HUES48 (cell line): ENCODE data around the gene RPS24.
A peak's percentile ranks its signal among the peaks of the same experiment; 100 is the strongest.

Source experiments
- H3K27ac ChIP-seq: one replicate; pipeline ENCODE4 v1.7.0; 2013; ENCODE audit warnings: low read depth, low read length, inconsistent platforms
- H3K27me3 ChIP-seq: 2 replicates; pipeline ENCODE4 v1.6.1; 2013; ENCODE audit warnings: mild to moderate bottlenecking, low read length; ENCODE audit not compliant: control insufficient read depth, insufficient read depth
- H3K36me3 ChIP-seq: 2 replicates; pipeline ENCODE4 v1.6.1; 2013; ENCODE audit warnings: low read length; ENCODE audit not compliant: control insufficient read depth, insufficient read depth
- H3K4me1 ChIP-seq: 2 replicates; pipeline ENCODE4 v1.6.1; 2013; ENCODE audit warnings: mild to moderate bottlenecking, low read length; ENCODE audit not compliant: control insufficient read depth, insufficient read depth
- H3K4me3 ChIP-seq: 2 replicates; pipeline ENCODE4 v1.5.1; 2013; ENCODE audit warnings: mild to moderate bottlenecking, low read depth, low read length
- H3K9ac ChIP-seq: 2 replicates; pipeline ENCODE4 v1.6.1; 2013; ENCODE audit warnings: mild to moderate bottlenecking, low read depth, low read length, moderate library complexity
- H3K9me3 ChIP-seq: 2 replicates; pipeline ENCODE4 v1.6.1; 2013; ENCODE audit warnings: low read length; ENCODE audit not compliant: control insufficient read depth, insufficient read depth

RPS24 gene

DNA sequence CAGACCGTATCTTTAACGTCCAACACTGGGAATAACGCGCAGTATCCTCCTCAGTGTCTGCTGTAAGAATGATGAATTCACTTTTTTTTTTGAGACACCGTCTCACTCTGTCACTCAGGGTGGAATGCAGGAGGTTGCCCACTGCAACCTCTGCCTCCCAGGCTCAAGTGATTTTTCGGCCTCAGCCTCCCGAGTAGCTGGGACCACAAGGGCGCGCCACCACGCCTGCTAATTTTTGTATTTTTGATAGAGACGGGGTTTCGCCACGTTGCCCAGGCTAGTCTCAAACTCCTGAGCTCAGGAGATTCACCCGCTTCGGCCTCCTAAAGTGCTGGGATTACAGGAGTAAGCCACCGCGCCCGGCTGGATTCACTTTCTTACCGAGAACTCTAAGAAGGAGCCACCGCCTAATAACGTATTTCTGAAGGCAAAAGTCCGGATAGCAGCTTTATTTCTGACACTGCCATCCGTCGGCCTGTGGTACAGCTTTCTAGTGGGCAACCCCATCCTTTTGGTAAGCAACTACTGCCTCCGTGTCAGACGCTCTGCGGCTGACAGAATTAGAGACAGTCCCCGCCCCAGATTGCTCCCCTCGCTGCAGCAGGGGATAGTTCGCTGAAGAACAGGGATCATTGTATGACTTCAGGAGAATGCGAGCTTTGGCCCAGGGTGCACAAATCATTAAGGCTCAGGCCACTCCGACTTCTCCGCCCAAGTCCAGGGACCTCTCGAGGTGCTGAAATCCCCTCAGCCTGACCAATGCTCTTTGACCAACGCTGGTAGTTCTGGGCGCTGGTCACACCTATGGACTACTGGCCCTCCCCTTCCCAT, 5.0 kb upstream of the RPS24 start:
- H3K9me3 ChIP-seq: no peaks in the 10 kb centered on the region
- peak overlapping the region; percentile 55 for H3K27ac ChIP-seq
- peak overlapping the region; percentile 70 for H3K9ac ChIP-seq
- H3K36me3 ChIP-seq: peaks cover 36% of the 10 kb centered on the region
- H3K4me1 ChIP-seq: peaks cover 5% of the 10 kb centered on the region; the same call in 1 of the 2 replicates
- no peaks in the 10 kb centered on the region for H3K27me3 ChIP-seq
- H3K4me3 ChIP-seq: peak overlapping the region; percentile 87

DNA sequence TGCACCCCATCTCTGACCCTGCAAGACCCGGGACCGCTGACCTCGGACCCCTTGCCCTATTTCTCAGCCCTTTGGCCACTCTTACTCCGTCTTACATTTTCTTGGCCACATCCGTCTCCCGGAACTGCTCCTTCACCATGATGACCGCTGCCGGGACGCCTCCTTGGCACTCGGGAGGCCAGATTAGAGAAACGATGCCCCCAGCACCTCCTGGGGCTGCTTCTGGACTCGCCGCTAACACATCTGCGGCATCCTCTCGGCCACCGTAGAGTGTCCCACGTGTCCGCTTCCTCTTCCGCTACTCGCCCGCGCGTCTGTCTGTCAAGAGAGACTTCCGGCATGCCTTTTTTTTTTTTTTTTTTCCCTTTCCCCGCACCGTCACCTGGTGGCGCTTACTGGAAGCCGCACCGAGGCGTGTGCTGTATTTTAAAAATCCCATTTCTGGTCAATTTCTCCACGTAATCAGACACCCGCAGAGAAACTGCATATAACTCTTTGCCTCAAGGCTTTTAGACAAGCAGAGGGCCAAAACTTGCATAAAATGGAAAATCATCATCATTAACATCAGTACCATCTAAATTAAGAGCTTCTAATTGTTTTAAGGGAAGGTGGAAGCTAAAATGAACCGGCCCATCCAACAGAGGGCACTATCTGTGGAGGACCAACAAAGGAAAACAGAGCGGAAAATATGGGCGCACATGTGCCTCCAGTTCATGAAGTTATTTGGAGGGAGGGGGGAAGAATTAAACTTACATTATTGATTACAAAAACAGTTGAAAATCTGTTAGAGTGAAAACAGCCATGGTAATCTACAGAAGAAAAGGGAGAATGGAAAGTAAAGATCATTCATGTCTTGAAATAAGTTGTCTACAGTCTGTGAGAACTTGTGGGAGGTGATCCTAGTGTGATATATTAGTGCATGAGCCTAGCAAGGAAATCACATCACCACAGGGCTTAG, 4.1 kb upstream of the RPS24 start, which contains the start of gene POLR3A:
POLR3A (minus strand) TSS at position 247 of the 958 bp plus-strand sequence; CDS start at position 139, 108 bp downstream.
- Histone ChIP-seq H3K9ac (peak within 1 kb of the TSS; percentile 70), H3K4me3 (peak within 1 kb of the TSS; percentile 87), H3K4me1 (peaks cover 5% of the 10 kb centered on the region; the same call in 1 of the 2 replicates), H3K27me3 (no peaks in the 10 kb centered on the region), H3K27ac (peak within 1 kb of the TSS; percentile 63), H3K9me3 (no peaks in the 10 kb centered on the region), H3K36me3 (peaks cover 28% of the 10 kb centered on the region)

DNA sequence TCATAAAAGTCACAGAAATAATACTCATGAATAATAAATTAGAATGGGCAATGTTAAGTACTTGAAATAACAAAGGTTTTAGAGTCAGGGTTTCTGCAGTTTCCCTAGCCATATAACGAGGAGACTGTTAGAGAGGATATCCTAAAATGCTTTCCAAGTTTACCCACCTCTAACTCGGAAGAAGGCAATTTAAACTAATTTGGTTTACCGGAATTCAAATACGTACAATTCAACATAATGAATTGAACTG, 351 bp upstream of the RPS24 start:
- peak overlapping the region; percentile 91 for H3K27ac ChIP-seq
- H3K36me3 ChIP-seq: peaks cover 38% of the 10 kb centered on the region
- H3K4me1 ChIP-seq: peaks cover 40% of the 10 kb centered on the region
- no peaks in the 10 kb centered on the region for H3K27me3 ChIP-seq
- H3K9me3 ChIP-seq: no peaks in the 10 kb centered on the region
- H3K9ac ChIP-seq: 0 out of 2 replicates have a peak overlapping the region, but pooled peaks have one; percentile 3
- H3K4me3 ChIP-seq: peak overlapping the region; percentile 100

DNA sequence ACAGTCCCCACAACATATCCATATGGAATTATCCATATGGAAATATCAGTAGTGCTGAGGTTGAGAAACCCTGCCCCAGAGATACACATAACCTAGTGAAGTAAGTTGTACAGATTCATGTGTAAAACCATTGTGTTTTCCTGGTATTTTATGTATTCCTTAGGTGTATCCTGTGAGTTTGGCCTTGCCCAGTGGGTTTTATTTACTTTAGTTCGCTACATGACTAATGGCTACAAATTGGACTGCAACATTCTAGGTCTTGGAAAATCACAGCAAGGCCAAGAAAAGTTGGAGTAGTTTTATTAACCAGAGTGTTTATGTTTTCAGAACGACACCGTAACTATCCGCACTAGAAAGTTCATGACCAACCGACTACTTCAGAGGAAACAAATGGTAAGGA, 1.4 kb downstream of the RPS24 start:
- peak overlapping the region; percentile 91 for H3K27ac ChIP-seq
- no peaks in the 10 kb centered on the region for H3K27me3 ChIP-seq
- peaks cover 52% of the 10 kb centered on the region for H3K4me1 ChIP-seq
- no peaks in the 10 kb centered on the region for H3K9me3 ChIP-seq
- H3K36me3 ChIP-seq: peaks cover 56% of the 10 kb centered on the region
- peak overlapping the region; percentile 93 for H3K9ac ChIP-seq
- peak overlapping the region; percentile 100 for H3K4me3 ChIP-seq

DNA sequence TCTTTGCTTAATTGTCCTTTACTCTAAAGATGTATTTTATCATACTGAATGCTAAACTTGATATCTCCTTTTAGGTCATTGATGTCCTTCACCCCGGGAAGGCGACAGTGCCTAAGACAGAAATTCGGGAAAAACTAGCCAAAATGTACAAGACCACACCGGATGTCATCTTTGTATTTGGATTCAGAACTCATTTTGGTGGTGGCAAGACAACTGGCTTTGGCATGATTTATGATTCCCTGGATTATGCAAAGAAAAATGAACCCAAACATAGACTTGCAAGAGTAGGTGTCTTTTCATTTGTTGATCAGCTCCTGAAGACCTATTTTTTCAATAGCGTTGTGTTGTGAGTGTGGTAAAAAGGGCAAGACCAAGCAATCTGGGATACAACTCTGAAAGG, 1.8 kb downstream of the RPS24 start:
- Histone ChIP-seq H3K9me3 (no peaks in the 10 kb centered on the region), H3K27me3 (no peaks in the 10 kb centered on the region), H3K36me3 (peaks cover 60% of the 10 kb centered on the region), H3K27ac (peak overlapping the region; percentile 91), H3K4me3 (peak overlapping the region; percentile 100), H3K9ac (peak overlapping the region; percentile 93; the same call in 1 of the 2 replicates), H3K4me1 (peaks cover 55% of the 10 kb centered on the region)

DNA sequence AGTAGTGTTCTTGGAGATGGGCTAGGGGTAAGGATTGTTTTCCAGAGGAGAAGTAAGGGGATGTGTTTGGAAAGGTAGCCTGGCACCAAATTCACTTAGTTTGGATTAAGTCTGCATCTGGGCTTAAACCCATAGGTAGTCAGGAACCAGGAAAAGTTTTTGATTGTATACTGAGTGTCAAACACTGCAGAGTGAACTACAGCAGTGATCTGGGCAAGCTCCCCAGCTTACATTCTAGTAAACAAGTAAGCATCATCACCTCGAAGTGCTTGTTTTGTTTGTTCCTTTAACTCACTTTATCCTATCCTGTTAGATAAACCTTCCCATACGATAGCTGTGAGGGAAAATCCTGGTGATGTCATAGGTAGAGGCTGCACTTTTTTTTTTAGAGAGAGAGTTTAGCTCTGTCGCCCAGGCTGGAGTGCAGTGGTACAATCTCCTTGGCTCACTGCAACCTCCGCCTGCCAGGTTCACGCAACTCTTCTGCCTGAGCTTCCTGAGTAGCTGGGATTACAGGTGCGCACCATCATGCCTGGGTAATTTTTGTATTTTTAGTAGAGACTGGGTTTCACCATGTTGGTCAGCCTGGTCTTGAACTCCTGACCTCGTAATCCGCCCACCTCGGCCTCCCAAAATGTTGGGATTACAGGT, 2.4 kb downstream of the RPS24 start:
- Histone ChIP-seq H3K9me3 (no peaks in the 10 kb centered on the region), H3K36me3 (peaks cover 66% of the 10 kb centered on the region), H3K27me3 (no peaks in the 10 kb centered on the region), H3K4me1 (peaks cover 61% of the 10 kb centered on the region), H3K9ac (0 out of 2 replicates have a peak overlapping the region, but pooled peaks have one; percentile 1), H3K27ac (peak overlapping the region; percentile 11), H3K4me3 (peak overlapping the region; percentile 100)

DNA sequence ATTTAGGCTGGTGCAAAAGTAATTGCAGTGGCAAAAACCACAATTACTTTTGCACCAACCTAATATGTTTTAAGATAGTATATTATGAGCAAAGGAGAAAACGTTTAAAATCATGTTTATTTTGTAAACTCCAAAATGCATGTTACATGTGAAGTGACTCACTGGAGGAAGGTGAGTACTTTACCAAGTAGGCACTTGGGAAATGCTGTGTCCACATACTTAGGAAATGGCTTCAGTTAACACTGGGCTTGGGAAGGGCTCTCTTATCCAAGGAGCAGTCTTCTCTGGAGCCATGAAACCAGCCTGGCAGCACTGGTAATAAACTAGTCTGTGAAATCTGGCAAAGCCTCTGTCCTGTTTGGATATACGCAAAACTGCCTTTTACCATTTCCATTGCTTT, 4.4 kb downstream of the RPS24 start:
- no peak overlapping the region for H3K9ac ChIP-seq
- H3K9me3 ChIP-seq: no peaks in the 10 kb centered on the region
- H3K4me1 ChIP-seq: peaks cover 69% of the 10 kb centered on the region
- peak overlapping the region; percentile 100; the same call in 1 of the 2 replicates for H3K4me3 ChIP-seq
- H3K36me3 ChIP-seq: peaks cover 83% of the 10 kb centered on the region
- H3K27ac ChIP-seq: no peak overlapping the region
- H3K27me3 ChIP-seq: no peaks in the 10 kb centered on the region

DNA sequence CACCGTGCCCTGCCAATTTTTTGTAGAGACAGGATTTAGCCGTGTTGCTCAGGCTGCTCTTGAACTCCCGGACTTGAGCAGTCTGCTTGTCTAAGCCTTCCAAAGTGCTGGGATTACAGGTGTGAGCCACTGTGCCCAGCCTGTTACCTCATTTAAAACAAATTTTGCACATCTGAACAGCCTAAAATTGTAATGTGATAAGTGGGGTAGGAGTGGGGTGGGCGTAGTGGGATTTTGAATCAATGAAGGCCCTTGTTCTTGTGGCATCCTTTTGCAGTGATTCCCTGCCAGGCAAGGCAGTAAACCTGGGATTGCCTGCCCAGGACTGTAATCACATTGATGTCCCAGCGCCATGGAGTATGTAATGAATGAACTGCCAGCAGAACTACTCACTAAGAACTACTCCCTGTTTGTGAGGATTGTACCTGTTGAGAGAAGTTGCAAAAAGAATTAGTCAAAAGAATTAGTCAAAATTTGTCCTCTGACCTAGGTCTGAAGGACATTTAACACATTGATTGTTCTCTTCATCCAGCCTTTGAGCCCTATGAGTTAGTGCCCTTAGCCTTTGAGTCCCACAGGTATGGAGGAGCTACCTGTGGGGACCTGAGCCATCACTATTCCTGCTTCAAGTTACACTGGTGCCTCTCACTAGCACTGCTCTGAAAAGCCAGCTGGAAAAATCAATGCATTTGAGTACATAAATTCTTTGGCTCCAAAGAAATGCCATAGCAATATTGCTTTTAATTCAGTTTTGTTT, 5.3 kb downstream of the RPS24 start:
- no peaks in the 10 kb centered on the region for H3K9me3 ChIP-seq
- peaks cover 83% of the 10 kb centered on the region for H3K36me3 ChIP-seq
- H3K4me1 ChIP-seq: peaks cover 69% of the 10 kb centered on the region
- H3K4me3 ChIP-seq: peak overlapping the region; percentile 33
- no peaks in the 10 kb centered on the region for H3K27me3 ChIP-seq
- peak overlapping the region; percentile 42 for H3K27ac ChIP-seq
- no peak overlapping the region for H3K9ac ChIP-seq

DNA sequence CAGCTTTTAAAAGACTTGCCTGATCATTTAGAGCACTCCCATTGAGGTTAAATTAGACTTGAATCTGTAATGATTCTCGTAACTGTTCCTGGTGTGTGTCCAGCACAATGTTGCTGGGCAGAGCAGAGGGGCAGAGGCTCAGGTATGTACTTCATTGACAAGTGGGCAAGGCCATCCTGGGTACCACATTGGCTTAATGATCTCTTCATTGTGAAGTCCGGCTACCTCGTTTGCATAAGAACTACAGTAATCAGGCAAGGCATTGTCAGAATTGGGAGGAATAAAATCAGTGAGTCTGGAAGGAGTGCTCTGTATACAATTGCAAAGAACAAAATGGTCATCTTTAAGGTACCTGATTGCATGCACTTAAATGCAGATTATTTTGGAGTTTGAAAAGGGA, 6.1 kb downstream of the RPS24 start:
- H3K27ac ChIP-seq: peak overlapping the region; percentile 31
- peak overlapping the region; percentile 33 for H3K4me3 ChIP-seq
- H3K27me3 ChIP-seq: no peaks in the 10 kb centered on the region
- H3K4me1 ChIP-seq: peaks cover 69% of the 10 kb centered on the region
- H3K9ac ChIP-seq: no peak overlapping the region
- peaks cover 81% of the 10 kb centered on the region for H3K36me3 ChIP-seq
- H3K9me3 ChIP-seq: no peaks in the 10 kb centered on the region
